Progenitor cell of endocrine pancreas (in vitro differentiated cells): ENCODE results near the gene HAP1. TPM values are rescaled to one million over a fixed set of nuclear protein-coding genes. Genes with fewer than 3 reads are reported as not detected.

Experiments
- DNase-seq: peaks from one replicate; pipeline ENCODE4 v3.0.0; 2021; ENCODE audit warnings: low spot score; ENCODE audit not compliant: unreplicated experiment
- H3K27ac Mint-ChIP-seq: 2 replicates; pipeline ENCODE4 v1.8.0; 2021; ENCODE audit warnings: mild to moderate bottlenecking, moderate library complexity, mixed read lengths
- H3K27me3 Mint-ChIP-seq: 2 replicates; pipeline ENCODE4 v1.8.0; 2021; ENCODE audit warnings: mixed read lengths
- H3K36me3 Mint-ChIP-seq: 2 replicates; pipeline ENCODE4 v1.8.0; 2022; ENCODE audit warnings: mixed read lengths; ENCODE audit not compliant: insufficient read depth
- H3K4me1 Mint-ChIP-seq: 2 replicates; pipeline ENCODE4 v1.8.0; 2021; ENCODE audit warnings: low read depth, mixed read lengths
- H3K4me3 Mint-ChIP-seq: 2 replicates; pipeline ENCODE4 v1.8.0; 2021; ENCODE audit warnings: low read depth, mild to moderate bottlenecking, moderate library complexity, mixed read lengths
- H3K9me3 Mint-ChIP-seq: 2 replicates; pipeline ENCODE4 v1.8.0; 2021; ENCODE audit warnings: low read depth, mixed read lengths
- CTCF ChIP-seq: fragments of 200-600 bp; sonication (generic); IDR thresholded peaks from one replicate; pipeline ENCODE4 v1.5.0; 2021; ENCODE audit warnings: antibody characterized with exemption, mild to moderate bottlenecking; ENCODE audit not compliant: unreplicated experiment
- total RNA-seq: library from RNA; stranded (reverse); gene quantifications from 2 replicates; pipeline ENCODE4 v1.2.1, GENCODE V29; 2021

The HAP1 gene
- total RNA-seq, 1 donor from 2014 or later: 13.7 TPM

- no peak for TF ChIP-seq CTCF
- DNase-seq: no peak
- Mint-ChIP-seq H3K4me1 (no peaks in the 10 kb centered on the region), H3K27ac (no peak overlapping the region), H3K27me3 (peaks cover 25% of the 10 kb centered on the region), H3K36me3 (no peaks in the 10 kb centered on the region), H3K9me3 (no peaks in the 10 kb centered on the region), H3K4me3 (no peak overlapping the region)
Observed at GRCh38 chr17:41728056-41728455, 6.4 kb downstream of the HAP1 start.

- no peak for TF ChIP-seq CTCF
- no peaks in the 10 kb centered on the region for H3K27me3 Mint-ChIP-seq
- H3K4me1 Mint-ChIP-seq: no peaks in the 10 kb centered on the region
- H3K27ac Mint-ChIP-seq: peak overlapping the region; percentile 1
- no peak for DNase-seq
- no peak overlapping the region for H3K4me3 Mint-ChIP-seq
- H3K9me3 Mint-ChIP-seq: no peaks in the 10 kb centered on the region
- no peaks in the 10 kb centered on the region for H3K36me3 Mint-ChIP-seq
Observed at GRCh38 chr17:41725134-41725533, 9.3 kb downstream of the HAP1 start.

GRCh38 chr17:41724476-41725050 lies 9.9 kb downstream of the HAP1 start:
- Mint-ChIP-seq H3K27me3 (no peaks in the 10 kb centered on the region), H3K27ac (no peak overlapping the region), H3K9me3 (no peaks in the 10 kb centered on the region), H3K36me3 (no peaks in the 10 kb centered on the region), H3K4me3 (no peak overlapping the region), H3K4me1 (no peaks in the 10 kb centered on the region)
- no peak for DNase-seq
- TF ChIP-seq CTCF: no peak

GRCh38 chr17:41723801-41724475 lies 10.5 kb downstream of the HAP1 start:
- Mint-ChIP-seq H3K27me3 (no peaks in the 10 kb centered on the region), H3K4me1 (no peaks in the 10 kb centered on the region), H3K36me3 (no peaks in the 10 kb centered on the region), H3K27ac (no peak overlapping the region), H3K4me3 (no peak overlapping the region), H3K9me3 (no peaks in the 10 kb centered on the region)
- TF ChIP-seq CTCF: no peak
- DNase-seq: no peak

- H3K4me3 Mint-ChIP-seq: no peak overlapping the region
- H3K9me3 Mint-ChIP-seq: no peaks in the 10 kb centered on the region
- no peak for DNase-seq
- peaks cover 3% of the 10 kb centered on the region for H3K27me3 Mint-ChIP-seq
- H3K27ac Mint-ChIP-seq: no peak overlapping the region
- TF ChIP-seq CTCF: no peak
- H3K4me1 Mint-ChIP-seq: no peaks in the 10 kb centered on the region
- no peaks in the 10 kb centered on the region for H3K36me3 Mint-ChIP-seq
Observed at GRCh38 chr17:41722231-41722630, 12.2 kb downstream of the HAP1 start.
